ENCODE measurements around the gene ABCC11. TPM values are rescaled to one million over a fixed set of nuclear protein-coding genes. Genes with fewer than 3 reads are reported as not detected.

The ABCC11 gene
- total RNA-seq, 4 donors from 2014 or later = 0.13 to 1.4 (median 0.36) TPM

DNA sequence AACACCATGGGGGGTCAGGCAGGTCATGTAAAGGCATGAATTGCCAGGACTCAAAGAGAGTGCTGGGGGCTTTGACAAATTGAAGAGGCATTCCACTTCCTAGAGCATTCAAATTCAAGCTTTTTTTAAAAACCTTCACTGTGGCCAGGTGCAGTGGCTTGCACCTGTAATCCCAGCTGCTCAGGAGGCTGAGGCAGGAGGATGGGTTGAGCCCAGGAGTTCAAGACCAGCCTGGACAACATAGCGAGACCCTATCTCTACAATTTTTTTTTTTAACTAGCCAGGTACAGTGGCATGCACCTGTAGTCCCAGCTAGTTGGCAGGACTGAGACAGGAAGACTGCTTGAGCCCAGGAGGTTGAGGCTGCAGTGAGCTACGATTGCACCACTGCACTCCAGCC is 108.8 kb downstream of the ABCC11 start:
- no peak overlapping the region for H3K27ac ChIP-seq
- no peak for TF ChIP-seq EP300 (IDR thresholded peaks at IDR 0.05)
- TF ChIP-seq POLR2AphosphoS5 (IDR thresholded peaks at IDR 0.05) = no peak
- no peak for TF ChIP-seq POLR2A (IDR thresholded peaks at IDR 0.05)
- TF ChIP-seq, protein P1, sequence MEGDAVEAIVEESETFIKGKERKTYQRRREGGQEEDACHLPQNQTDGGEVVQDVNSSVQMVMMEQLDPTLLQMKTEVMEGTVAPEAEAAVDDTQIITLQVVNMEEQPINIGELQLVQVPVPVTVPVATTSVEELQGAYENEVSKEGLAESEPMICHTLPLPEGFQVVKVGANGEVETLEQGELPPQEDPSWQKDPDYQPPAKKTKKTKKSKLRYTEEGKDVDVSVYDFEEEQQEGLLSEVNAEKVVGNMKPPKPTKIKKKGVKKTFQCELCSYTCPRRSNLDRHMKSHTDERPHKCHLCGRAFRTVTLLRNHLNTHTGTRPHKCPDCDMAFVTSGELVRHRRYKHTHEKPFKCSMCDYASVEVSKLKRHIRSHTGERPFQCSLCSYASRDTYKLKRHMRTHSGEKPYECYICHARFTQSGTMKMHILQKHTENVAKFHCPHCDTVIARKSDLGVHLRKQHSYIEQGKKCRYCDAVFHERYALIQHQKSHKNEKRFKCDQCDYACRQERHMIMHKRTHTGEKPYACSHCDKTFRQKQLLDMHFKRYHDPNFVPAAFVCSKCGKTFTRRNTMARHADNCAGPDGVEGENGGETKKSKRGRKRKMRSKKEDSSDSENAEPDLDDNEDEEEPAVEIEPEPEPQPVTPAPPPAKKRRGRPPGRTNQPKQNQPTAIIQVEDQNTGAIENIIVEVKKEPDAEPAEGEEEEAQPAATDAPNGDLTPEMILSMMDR (IDR thresholded peaks at IDR 0.05) = no peak
- no peaks in the 10 kb centered on the region for H3K9me3 ChIP-seq
- H3K4me1 ChIP-seq = no peaks in the 10 kb centered on the region
- no peak for DNase-seq (ENCODE audit: low spot score in 2 of 2)
- WGBS = 77% methylated on average over 2 of the region's 2 CpGs
- no peaks in the 10 kb centered on the region for H3K36me3 ChIP-seq
- H3K27me3 ChIP-seq = peaks cover 4% of the 10 kb centered on the region
- no peak overlapping the region for H3K4me3 ChIP-seq

DNA sequence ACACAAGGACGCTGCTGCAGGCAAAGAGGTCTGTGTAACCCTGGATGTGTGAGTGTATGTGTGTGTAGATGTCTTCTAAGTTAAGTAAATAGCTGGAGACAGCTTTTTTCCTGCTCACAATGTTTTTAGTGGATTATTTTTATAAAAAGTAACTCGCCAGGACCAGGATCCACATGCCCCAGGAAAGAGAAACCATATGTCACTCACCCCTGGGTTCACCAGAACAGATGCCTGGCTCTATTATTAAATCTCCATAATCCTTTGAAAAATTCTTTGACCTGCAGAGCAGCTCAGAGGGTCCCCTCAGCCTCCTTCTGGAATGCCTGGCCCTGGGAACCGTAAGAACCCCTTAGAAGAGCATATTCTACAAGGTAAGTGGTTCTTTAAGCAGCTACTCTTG is 109.5 kb downstream of the ABCC11 start:
- no peaks in the 10 kb centered on the region for H3K9me3 ChIP-seq

DNA sequence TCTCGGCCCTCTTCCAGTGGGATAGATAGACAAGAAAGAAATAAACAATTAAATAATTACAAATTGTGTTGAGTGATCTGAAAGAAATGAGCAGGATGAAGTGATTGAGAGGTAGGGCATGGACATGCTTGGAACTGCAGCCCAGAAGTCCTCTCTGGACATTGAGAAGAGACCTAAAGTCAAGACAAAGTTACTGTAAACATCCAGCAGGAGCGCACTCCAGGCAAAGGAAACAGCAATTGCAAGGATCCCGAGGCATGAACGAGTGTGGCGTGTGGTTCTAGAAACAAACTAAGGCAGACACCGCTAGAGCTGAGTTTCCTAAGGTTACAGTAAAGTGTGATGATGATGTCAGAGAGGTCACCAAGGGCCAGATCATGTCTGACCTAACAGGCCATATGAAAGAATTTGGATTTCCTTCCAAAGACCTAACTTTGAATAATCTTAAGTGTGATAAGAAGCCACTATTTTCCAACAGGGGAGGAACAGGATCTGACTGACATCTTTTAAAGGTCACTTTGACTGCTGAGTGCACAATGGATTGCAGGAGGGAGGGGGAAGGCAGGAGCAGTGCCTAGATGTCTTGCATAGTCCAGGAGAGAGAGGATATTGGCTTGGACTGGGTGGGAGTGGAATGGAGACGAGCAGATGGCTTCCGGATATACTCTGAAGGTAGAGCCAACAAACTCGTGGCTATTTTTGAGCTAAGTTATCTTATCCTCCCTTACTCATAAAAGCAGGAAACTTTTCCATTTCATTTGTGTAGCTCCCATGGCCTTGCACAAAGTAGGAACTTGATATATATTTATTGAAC is 110.6 kb downstream of the ABCC11 start:
- H3K36me3 ChIP-seq = no peaks in the 10 kb centered on the region
- no peak overlapping the region for H3K4me3 ChIP-seq
- no peak for TF ChIP-seq EP300 (IDR thresholded peaks at IDR 0.05)
- TF ChIP-seq, protein P1 (IDR thresholded peaks at IDR 0.05) = no peak
- TF ChIP-seq POLR2AphosphoS5 (IDR thresholded peaks at IDR 0.05) = no peak
- no peak for TF ChIP-seq POLR2A (IDR thresholded peaks at IDR 0.05)
- H3K27me3 ChIP-seq = no peaks in the 10 kb centered on the region
- no peaks in the 10 kb centered on the region for H3K9me3 ChIP-seq
- WGBS = 73% methylated on average over 9 of the region's 9 CpGs
- H3K4me1 ChIP-seq = no peaks in the 10 kb centered on the region
- DNase-seq (ENCODE audit: low spot score in 2 of 2) = no peak
- H3K27ac ChIP-seq = no peak overlapping the region

More for the DNA sequence above, 109.5 kb downstream of the ABCC11 start:
- Histone ChIP-seq H3K4me1 (no peaks in the 10 kb centered on the region), H3K27me3 (no peaks in the 10 kb centered on the region), H3K27ac (no peak overlapping the region), H3K4me3 (no peak overlapping the region), H3K36me3 (no peaks in the 10 kb centered on the region)
- no peak for DNase-seq (ENCODE audit: low spot score in 2 of 2)
- TF ChIP-seq POLR2AphosphoS5 (IDR thresholded peaks at IDR 0.05) (no peak), POLR2A (IDR thresholded peaks at IDR 0.05) (no peak), EP300 (IDR thresholded peaks at IDR 0.05) (no peak)
- TF ChIP-seq, protein P1 (IDR thresholded peaks at IDR 0.05) = no peak
- 78% methylated on average over 3 of the region's 3 CpGs for WGBS

DNA sequence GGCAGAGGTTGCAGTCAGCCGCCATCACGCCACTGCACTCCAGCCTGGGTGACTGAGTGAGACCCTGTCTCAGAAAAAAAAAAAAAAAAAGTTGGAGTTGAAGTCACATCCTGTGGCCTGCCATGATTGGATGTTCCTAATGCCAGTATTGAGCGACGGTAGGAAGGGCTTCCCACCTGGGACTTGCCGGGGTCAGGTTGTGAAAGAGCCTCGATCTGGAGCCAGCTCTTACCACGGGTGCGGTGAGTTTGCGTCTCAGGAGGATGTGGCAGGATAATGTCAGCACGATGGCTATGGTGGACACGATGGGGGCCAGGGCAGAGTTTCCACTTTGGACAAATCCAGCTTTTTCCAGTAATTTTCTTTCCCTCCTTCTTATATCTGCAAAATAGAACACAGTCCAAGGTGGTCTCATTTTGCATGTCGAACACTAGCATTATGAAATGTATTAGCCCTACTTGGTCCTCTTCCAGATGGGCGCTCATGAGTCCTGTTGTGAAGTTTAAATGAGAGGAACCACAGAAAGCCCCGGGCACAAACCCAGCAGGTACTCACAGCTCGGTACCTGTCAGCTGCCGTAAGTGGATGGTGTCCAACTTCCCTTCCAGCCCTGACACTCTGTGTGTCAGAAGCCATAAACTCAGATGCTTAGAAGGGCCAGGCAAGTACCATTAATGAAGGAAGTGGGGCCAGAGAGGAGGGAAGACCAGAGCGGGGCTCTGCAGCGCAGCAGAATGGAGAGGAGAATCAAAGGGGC is 113.7 kb downstream of the ABCC11 start:
- no peak for DNase-seq (ENCODE audit: low spot score in 2 of 2)
- Histone ChIP-seq H3K4me1 (no peaks in the 10 kb centered on the region), H3K9me3 (no peaks in the 10 kb centered on the region), H3K4me3 (no peak overlapping the region), H3K36me3 (no peaks in the 10 kb centered on the region), H3K27ac (no peak overlapping the region), H3K27me3 (no peaks in the 10 kb centered on the region)
- WGBS = 76% methylated on average over 18 of the region's 18 CpGs
- TF ChIP-seq, protein P1 (IDR thresholded peaks at IDR 0.05) = no peak
- TF ChIP-seq EP300 (IDR thresholded peaks at IDR 0.05) (no peak), POLR2AphosphoS5 (IDR thresholded peaks at IDR 0.05) (no peak), POLR2A (IDR thresholded peaks at IDR 0.05) (no peak)

DNA sequence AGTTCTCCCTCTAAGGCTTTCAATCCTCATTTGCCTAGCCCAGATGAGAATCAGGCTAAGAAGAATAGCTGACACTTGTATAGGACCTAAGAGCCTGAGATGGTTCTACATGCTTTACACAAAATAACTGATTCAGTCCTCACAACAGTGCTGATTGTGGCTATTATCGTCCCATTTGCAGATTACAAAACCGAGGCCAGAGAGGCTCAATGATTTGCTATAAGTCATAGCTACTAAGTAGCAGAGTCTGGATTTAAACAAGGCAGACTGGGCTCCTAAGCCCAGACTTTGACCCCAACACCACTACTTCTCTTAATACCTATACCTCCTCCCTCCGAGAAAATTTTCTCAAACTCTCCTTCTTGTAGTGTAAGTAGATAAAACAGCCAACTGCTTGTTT is 114.6 kb downstream of the ABCC11 start:
- no peaks in the 10 kb centered on the region for H3K4me1 ChIP-seq
- no peak overlapping the region for H3K27ac ChIP-seq
- H3K9me3 ChIP-seq = no peaks in the 10 kb centered on the region
- DNase-seq (ENCODE audit: low spot score in 2 of 2) = no peak
- H3K36me3 ChIP-seq = no peaks in the 10 kb centered on the region
- 89% methylated on average over 3 of the region's 3 CpGs for WGBS
- H3K4me3 ChIP-seq = no peak overlapping the region
- TF ChIP-seq, protein P1 (IDR thresholded peaks at IDR 0.05) = no peak
- TF ChIP-seq EP300 (IDR thresholded peaks at IDR 0.05) (no peak), POLR2AphosphoS5 (IDR thresholded peaks at IDR 0.05) (no peak), POLR2A (IDR thresholded peaks at IDR 0.05) (no peak)
- no peaks in the 10 kb centered on the region for H3K27me3 ChIP-seq

Data from suprapubic skin (tissue), 4 donors.